ENCODE measurements around the gene AKAP13.
"Not testable (repeated sequence)": the region's sequence is repeated elsewhere in the genome, so short reads cannot be mapped to it uniquely, and the experiment has no call there.

The AKAP13 gene

GRCh38 chr15:85580879-85581278, 200.5 kb downstream of the AKAP13 start:
- DNase-seq: no peak

GRCh38 chr15:85581495-85581894, 201.1 kb downstream of the AKAP13 start:
- no peak for DNase-seq

DNA sequence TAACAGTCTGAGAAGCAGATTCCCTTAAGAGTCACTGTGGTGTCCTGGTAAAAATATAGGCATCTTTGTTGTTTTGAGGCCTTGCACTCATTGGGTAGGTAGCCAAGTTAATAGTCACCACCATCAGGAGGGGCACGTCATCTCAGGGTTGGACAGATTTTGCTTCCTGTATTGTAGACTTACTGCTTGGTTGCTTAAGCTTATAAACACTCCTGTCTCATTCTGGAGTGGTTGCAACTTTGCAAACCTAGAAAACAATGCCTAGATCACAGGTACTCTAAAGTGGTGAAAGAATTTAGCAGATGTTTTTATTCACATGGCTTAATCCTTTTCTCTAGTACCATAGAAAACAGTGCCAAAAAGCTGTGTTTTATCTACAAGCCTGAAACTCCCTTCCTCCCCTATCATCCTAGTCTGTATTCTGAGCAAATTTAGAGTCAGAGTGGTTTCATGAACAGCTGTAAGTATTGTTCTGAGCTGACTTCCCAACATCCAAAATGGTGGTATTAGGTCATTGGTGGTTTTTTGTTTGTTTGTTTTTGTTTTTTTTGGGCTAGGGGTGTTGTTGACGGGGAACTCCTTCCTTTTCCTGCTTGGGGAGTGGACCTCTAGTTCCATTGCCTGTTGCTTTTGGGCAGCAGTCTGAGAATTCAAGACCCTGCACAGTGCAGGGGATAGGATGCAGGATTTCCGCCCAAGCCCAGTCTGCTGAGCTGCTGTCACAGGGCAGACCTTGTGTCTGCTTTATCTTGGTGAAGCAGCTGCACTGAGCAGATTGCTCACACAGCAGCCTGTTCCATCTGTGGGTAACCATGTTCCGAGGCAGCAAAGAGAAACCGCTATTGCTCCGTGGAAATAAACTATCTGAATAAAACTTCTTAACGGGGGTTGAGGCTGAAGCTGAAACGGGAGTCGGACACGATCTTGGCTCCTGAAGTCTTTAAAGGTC, 202.0 kb downstream of the AKAP13 start:
- no peak for DNase-seq

- no peak for DNase-seq
Measured at GRCh38 chr15:85583442-85583841, 203.0 kb downstream of the AKAP13 start.

DNA sequence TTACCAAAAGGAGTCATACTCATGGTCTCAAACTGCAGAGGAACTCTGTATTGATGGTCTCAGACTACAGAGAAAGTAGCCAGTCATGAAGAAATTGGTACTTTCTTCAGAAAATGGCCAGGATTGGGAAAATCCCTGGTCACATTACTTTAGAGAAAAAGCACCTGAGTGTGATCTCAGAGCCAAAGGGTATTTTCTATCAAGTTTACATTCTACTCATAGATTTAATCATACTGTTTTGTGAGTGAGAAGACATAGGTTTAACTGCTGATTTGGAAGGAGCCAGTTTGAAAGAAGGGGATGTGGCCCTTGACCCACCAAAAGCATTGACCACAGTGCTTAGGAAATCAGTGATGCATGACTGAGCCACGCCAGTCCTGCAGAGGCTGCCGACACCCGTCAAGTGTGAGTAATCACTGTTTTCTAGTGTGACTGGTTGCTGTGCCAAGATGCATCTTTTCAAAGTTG, 203.6 kb downstream of the AKAP13 start:
- peak; percentile 40 for DNase-seq

GRCh38 chr15:85584872-85585271, 204.5 kb downstream of the AKAP13 start:
- no peak for DNase-seq

GRCh38 chr15:85586196-85586595, 205.8 kb downstream of the AKAP13 start:
- DNase-seq: not testable (repeated sequence)

DNA sequence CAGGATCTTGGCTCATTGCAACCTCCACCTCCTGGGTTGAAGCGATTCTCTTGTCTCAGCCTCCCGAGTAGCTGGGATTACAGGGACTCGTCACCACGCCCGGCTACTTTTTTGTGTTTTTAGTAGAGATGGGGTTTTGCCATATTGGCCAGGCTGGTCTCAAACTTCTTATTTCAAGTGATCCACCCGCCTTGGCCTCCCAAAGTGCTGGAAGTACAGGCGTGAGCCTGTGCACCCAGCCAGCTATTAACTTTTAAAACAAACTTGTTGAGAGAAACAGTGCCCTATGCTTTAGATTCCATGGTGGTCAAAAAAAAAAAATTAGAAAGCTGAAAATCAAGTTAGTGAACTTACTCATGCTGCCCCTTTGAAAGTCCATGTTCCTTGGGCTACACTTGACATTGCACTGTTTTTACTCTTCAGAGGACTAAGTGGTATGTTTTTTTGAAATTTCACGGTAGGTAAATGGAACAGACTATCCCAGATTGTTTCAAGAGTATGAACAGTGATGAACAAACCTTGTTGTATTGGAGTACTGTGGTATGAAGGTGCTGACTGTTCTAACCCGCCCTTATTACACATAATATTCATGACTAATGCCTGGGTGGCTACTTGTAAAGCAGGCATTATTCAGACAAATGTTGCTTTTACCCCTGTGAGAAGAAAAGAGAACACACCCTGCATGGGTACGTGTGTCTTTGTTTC, 207.5 kb downstream of the AKAP13 start:
- no peak for DNase-seq

GRCh38 chr15:85588677-85589076, 208.3 kb downstream of the AKAP13 start:
- DNase-seq: no peak

GRCh38 chr15:85589851-85590250, 209.4 kb downstream of the AKAP13 start:
- no peak for DNase-seq

DNA sequence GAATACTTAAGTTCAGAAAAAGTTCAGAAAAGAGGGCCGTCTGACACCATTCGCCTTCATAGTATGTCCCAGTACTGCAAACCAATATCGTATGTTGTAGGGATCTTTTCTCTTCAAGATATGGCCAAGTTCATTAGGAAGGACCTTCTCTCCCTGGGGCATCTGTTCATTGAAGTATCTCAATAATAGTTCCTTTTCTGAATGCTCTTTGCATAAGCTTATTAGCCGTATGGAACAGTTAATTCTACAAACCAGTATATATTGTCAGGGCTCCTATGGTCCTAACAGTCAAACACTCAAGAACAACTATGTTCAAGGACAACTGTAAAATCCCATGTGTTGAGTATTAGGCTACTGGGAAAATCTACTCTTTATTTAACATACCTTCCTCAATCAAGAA, 211.2 kb downstream of the AKAP13 start:
- no peak for DNase-seq

DNA sequence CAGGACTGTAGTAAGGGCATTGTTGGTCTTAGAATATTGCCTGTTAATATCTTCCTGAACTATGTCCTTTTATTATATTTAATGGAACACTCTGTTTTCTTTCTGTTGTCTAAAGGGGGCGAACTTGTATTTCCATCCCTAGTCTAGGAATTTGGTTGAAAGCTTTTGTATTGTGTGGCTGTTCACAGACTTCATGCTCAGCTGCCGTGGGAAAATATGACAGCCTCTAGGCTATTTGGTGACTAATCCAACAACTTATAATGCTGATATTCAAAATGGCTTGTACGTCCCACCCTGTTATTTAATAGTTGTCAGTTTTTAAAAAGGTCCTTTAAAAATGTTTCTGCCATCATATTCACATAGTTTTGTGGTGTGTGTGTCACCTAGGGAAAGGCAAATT, 211.7 kb downstream of the AKAP13 start:
- no peak for DNase-seq

DNA sequence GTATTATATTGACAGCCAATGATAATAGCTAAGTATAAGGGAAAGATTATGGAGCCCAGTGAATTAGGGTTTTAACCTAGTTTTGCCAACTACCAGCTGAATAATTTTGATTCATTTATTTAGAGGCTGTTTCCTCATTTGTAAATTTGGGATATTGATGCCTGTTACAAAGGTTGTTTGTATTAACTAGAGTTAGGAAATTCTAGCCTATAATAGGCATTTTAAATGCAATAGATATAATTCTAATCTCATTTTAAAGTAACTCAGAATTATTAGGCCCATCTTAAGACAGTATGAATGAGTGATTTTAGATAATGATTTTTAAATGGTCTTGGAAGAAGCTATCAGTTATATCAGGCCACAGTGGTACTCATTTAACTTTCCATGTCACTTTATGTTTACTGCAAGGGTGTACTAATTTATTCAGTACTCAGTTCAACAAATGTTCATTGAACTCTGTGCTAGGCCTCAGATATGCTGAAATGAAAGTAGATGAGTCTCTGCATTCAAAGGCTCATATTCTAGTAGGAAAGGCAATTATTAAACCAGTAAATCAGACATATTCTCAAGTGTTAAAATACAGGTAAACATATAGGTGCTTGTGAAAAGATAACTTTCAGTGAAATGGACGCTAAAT, 213.5 kb downstream of the AKAP13 start:
- no peak for DNase-seq

DNA sequence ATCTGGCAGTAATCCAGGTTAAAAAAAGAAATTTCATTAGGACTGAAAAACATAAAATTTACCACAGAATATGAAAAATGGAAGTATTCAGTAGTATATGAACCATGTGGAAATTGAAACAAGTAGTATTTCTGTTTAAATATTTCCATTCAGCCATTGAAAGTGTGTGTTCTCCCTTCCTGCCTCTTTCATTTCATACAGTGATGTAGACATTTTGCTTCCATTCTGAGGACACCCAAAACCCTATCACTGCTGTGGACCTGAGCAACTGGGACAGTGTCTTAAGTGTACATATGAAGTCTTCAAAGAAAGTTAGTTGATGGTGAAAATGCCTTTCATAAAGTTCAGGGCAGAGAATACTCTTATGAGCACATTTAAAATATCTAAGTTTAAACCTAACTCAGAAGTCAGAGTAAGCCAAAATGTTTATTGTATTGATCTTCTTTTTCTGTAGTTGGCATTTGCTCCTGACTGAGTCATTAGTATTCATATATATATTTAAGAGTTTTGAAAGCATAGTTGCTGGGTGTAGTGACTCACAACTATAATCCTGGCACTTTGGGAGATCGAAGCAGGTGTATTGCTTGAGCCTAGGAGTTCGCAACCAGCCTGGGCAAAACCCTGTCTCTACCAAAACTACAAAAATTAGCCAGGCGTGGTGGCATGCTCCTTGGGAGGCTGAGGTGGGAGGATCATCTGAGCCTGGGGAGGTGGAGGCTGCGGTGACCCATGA, 215.6 kb downstream of the AKAP13 start:
- DNase-seq: no peak

- no peak for DNase-seq
Measured at GRCh38 chr15:85597155-85597815, 216.9 kb downstream of the AKAP13 start.

DNA sequence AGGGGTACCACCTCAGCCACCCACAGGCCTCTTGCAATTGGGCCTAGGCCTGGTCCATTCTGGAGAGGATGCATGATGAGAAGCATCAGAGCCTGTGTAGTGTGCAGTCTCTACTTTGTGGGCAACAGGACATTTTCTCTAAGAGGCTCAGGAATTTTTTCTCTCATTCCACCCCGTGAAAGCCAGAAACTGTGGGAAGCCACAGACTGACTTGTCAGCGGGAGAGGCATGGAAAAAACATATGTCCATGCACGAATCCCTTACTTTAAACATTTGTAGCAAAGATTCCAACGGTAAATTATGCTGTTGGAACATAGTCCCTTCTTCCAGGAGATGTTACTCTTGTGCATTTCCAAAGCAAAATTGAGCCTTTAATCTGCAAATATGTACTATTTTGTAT, 217.8 kb downstream of the AKAP13 start:
- DNase-seq: no peak

GRCh38 chr15:85598718-85599398, 218.5 kb downstream of the AKAP13 start:
- no peak for DNase-seq

GRCh38 chr15:85600001-85600400, 219.6 kb downstream of the AKAP13 start:
- DNase-seq: no peak

- DNase-seq: no peak
Measured at GRCh38 chr15:85603160-85603559, 222.8 kb downstream of the AKAP13 start.

- no peak for DNase-seq
Measured at GRCh38 chr15:85603703-85604102, 223.3 kb downstream of the AKAP13 start.

GRCh38 chr15:85604194-85604593, 223.8 kb downstream of the AKAP13 start:
- no peak for DNase-seq

DNA sequence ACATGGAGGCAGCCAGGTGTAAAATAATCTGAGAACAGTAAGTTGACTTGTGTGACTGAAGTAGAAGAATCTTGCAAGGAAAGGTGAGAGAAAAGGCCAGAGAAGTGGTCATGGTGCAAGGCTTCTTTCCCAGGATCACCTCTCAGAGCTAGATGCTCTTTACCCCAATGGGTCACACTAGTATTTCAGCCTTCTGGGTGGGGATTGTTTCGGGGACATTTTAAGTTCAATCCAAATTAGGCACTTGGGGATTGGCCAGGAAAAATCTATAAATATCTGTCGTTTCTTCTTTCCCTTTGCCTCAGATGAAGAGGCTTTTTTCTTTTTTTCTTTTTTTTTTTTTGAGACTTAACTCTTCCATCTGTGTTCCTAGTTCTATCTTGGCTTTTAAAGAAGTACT, 226.3 kb downstream of the AKAP13 start:
- no peak for DNase-seq

Data from DMS53 (cell line).